SU-DHL-6 (cell line): ENCODE results near the gene MYH15.

Experiments used
- CTCF ChIP-seq: fragments of 200-600 bp; sonication (generic); IDR thresholded peaks from one replicate; pipeline ENCODE4 v1.5.1; 2017; ENCODE audit warnings: antibody characterized with exemption, mild to moderate bottlenecking, low read length, moderate library complexity; ENCODE audit not compliant: insufficient read depth, poor library complexity, severe bottlenecking
- EZH2phosphoT487 ChIP-seq: fragments of 200-600 bp; sonication (generic), shearing (Covaris generic); conservative IDR thresholded peaks from 2 replicates; pipeline ENCODE4 v1.6.1; 2018; ENCODE audit warnings: mild to moderate bottlenecking, antibody characterized with exemption, low read length, moderate library complexity, mixed read lengths

GRCh38 chr3:108513961-108514360 is 3.6 kb upstream of the MYH15 start:
- TF ChIP-seq CTCF, result no peak
- no peak for TF ChIP-seq EZH2phosphoT487
